ENCODE data around the gene ATP4A.

The ATP4A gene

DNA sequence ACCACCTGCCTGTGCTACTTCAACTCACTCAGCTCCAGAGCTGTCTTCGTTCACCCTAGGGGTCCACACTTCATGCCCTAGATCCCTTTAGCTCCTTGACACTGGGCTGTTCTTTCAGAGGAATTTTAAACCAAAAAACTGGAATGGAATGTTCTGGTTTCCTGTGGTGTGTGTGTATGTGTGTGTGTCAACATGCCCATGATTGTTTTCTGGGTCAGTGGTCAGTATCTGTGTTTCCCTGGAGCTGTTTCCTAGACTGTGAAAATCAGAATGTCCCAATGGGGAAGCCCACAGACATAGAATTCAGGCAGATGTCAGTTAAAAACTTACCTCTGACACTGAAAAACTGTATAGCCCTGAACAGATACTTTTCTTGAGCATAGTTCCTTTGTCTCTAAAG, 23.9 kb upstream of the ATP4A start:
- H3K4me3 Mint-ChIP-seq: no peak overlapping the region
- H3K36me3 Mint-ChIP-seq: no peaks in the 10 kb centered on the region
- ATAC-seq (ENCODE audit: low read depth): no peak
- H3K27ac Mint-ChIP-seq: no peak overlapping the region
- no peaks in the 10 kb centered on the region for H3K9me3 Mint-ChIP-seq
- peaks cover 12% of the 10 kb centered on the region for H3K27me3 Mint-ChIP-seq
- H3K4me1 Mint-ChIP-seq: no peaks in the 10 kb centered on the region
- no peak for DNase-seq (ENCODE audit: low spot score in 2 of 2)

DNA sequence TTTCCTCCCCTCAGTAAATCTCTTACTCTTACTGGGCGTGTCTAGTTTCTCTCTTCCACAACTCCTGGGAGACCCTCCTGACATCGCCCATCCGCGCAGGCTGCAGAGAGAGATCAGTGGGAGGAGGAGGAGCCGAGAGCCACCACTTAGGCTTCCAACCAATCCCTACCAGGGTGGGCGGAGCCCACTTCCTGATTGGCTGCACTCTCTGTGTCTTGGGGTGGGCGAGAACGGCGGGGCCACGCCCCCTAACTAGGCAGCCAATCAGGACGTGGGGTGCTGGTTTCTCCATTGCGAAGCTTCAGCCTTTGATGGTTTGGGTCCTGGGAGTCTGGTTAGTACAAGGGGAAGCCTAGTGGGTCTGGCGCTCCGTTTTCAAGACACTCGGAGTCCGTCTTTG, 22.4 kb upstream of the ATP4A start, which contains the start of gene PMIS2:
Gene PMIS2, plus strand, starts transcription at position 326 of the 400 bp plus-strand sequence. CDS start 87 bp downstream, outside the sequence.
- no peak for DNase-seq (ENCODE audit: low spot score in 2 of 2)
- Mint-ChIP-seq H3K4me3 (no peak within 1 kb of the TSS), H3K9me3 (no peaks in the 10 kb centered on the region), H3K36me3 (no peaks in the 10 kb centered on the region), H3K4me1 (no peaks in the 10 kb centered on the region), H3K27me3 (peaks cover 12% of the 10 kb centered on the region), H3K27ac (no peak within 1 kb of the TSS)
- ATAC-seq (ENCODE audit: low read depth): peak; percentile 42

DNA sequence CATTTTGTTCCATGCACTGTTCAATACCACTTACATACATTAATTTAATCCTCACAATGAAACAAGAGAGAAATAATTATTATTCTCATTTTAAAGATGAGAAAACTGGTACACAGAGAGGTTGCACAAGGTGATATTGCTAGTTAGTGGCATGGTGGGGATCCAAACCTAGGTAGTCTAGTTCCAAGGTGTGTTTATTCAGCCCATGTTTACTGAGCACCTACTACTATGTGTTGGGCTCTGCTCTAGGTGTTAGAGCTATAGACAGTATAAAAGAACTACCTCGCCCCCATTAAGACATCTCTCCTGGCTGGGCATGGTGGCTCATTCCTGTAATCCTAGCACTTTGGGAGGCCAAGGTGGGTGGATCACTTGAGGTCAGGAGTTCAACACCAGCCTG, 19.3 kb upstream of the ATP4A start:
- ATAC-seq (ENCODE audit: low read depth): no peak
- no peak overlapping the region for H3K27ac Mint-ChIP-seq

GRCh38 chr19:35578707-35579106, 15.2 kb upstream of the ATP4A start:
- ATAC-seq (ENCODE audit: low read depth): no peak

More for the DNA sequence above, 19.3 kb upstream of the ATP4A start:
- Mint-ChIP-seq H3K36me3 (peaks cover under 1% of the 10 kb centered on the region), H3K27me3 (peaks cover 14% of the 10 kb centered on the region), H3K9me3 (no peaks in the 10 kb centered on the region), H3K4me3 (no peak overlapping the region), H3K4me1 (no peaks in the 10 kb centered on the region)
- DNase-seq (ENCODE audit: low spot score in 2 of 2): no peak

DNA sequence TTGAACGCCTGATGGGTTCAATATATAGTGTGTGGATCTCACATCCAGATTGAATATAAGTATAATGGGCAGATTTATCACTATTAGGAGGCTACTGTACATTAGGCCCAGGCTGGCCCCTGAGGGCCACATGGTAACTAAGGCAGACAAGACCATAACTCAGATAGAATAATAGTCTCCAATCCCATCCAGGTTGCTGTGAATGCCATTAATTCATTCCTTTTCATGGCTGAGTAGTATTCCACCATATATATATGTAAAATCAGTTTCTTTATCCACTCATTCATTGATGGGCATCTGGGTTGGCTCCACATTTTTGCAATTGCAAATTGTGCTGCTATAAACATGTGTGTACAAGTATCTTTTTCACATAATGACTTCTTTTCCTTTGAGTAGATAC, 14.5 kb upstream of the ATP4A start:
- Mint-ChIP-seq H3K27me3 (peaks cover 12% of the 10 kb centered on the region), H3K9me3 (peaks cover 18% of the 10 kb centered on the region), H3K4me1 (no peaks in the 10 kb centered on the region), H3K36me3 (peaks cover 10% of the 10 kb centered on the region), H3K4me3 (no peak overlapping the region), H3K27ac (no peak overlapping the region)
- ATAC-seq (ENCODE audit: low read depth) (no peak), DNase-seq (ENCODE audit: low spot score in 2 of 2) (no peak)

More at GRCh38 chr19:35578707-35579106, 15.2 kb upstream of the ATP4A start:
- Mint-ChIP-seq H3K9me3 (peaks cover 17% of the 10 kb centered on the region), H3K27ac (no peak overlapping the region), H3K4me3 (no peak overlapping the region), H3K27me3 (peaks cover 11% of the 10 kb centered on the region), H3K36me3 (peaks cover 10% of the 10 kb centered on the region), H3K4me1 (no peaks in the 10 kb centered on the region)
- no peak for DNase-seq (ENCODE audit: low spot score in 2 of 2)

DNA sequence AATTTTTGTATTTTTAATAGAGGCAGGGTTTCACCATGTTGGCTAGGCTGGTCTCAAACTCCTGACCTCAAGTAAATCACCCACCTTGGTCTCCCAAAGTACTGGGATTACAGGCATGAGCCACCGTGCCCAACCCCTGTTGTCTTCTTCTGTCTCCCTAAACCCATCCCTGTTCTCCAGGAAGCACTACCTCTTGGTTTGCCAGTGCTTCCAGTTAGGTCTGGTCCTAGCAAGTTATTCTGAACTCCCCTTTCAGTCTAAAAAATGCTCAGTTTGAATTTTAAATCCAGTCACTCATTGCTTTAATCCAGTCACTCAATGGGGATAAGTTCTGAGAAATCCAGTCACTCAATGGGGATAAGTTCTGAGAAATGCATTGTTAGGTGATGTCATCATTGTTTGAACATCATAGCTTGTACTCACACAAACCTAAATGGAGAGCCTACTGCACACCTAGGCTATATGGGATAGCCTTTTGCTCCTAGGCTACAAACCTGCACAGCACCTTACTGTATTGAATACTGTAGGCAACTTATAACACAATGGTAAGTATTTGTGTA, 8.0 kb upstream of the ATP4A start:
- ATAC-seq (ENCODE audit: low read depth): no peak

DNA sequence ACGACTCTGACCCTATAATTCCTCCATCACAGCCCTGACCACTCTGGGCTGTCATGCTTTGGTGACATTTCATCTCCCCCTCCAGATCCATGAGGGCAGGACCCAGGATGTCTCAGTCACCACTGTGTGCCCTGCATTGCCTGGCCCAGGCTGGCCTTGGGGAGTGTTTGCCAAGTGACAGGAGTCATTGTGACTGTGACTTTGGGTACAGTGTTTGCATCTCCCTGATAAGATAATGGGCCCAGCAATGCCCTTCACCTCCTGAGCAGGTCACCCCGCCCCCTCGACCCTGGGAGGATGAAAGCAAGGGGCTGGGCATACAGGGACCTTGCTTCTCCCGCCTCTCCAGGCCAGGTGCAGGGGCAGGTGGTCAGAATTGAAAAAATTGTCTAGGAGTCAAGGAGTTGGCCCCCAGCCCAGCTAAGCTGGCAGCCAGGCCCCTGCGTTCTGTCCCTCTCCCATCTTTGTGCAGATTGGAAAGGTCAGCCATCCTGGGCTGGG, 5.9 kb upstream of the ATP4A start:
- no peak overlapping the region for H3K27ac Mint-ChIP-seq
- H3K4me1 Mint-ChIP-seq: no peaks in the 10 kb centered on the region
- H3K4me3 Mint-ChIP-seq: no peak overlapping the region
- H3K36me3 Mint-ChIP-seq: no peaks in the 10 kb centered on the region
- H3K27me3 Mint-ChIP-seq: peaks cover 26% of the 10 kb centered on the region
- ATAC-seq (ENCODE audit: low read depth) (no peak), DNase-seq (ENCODE audit: low spot score in 2 of 2) (no peak)
- H3K9me3 Mint-ChIP-seq: peaks cover 3% of the 10 kb centered on the region

More for the DNA sequence above, 8.0 kb upstream of the ATP4A start:
- no peaks in the 10 kb centered on the region for H3K4me1 Mint-ChIP-seq
- H3K27me3 Mint-ChIP-seq: peaks cover 23% of the 10 kb centered on the region
- H3K27ac Mint-ChIP-seq: no peak overlapping the region
- H3K36me3 Mint-ChIP-seq: peaks cover 2% of the 10 kb centered on the region
- no peak overlapping the region for H3K4me3 Mint-ChIP-seq
- DNase-seq (ENCODE audit: low spot score in 2 of 2): no peak
- peaks cover 13% of the 10 kb centered on the region for H3K9me3 Mint-ChIP-seq

- DNase-seq (ENCODE audit: low spot score in 2 of 2) (no peak), ATAC-seq (ENCODE audit: low read depth) (no peak)
- Mint-ChIP-seq H3K4me1 (peaks cover 3% of the 10 kb centered on the region), H3K27me3 (peaks cover 38% of the 10 kb centered on the region), H3K4me3 (no peak overlapping the region), H3K9me3 (no peaks in the 10 kb centered on the region), H3K27ac (no peak overlapping the region), H3K36me3 (peaks cover 2% of the 10 kb centered on the region)
Measured at GRCh38 chr19:35566738-35567137, 3.3 kb upstream of the ATP4A start.

DNA sequence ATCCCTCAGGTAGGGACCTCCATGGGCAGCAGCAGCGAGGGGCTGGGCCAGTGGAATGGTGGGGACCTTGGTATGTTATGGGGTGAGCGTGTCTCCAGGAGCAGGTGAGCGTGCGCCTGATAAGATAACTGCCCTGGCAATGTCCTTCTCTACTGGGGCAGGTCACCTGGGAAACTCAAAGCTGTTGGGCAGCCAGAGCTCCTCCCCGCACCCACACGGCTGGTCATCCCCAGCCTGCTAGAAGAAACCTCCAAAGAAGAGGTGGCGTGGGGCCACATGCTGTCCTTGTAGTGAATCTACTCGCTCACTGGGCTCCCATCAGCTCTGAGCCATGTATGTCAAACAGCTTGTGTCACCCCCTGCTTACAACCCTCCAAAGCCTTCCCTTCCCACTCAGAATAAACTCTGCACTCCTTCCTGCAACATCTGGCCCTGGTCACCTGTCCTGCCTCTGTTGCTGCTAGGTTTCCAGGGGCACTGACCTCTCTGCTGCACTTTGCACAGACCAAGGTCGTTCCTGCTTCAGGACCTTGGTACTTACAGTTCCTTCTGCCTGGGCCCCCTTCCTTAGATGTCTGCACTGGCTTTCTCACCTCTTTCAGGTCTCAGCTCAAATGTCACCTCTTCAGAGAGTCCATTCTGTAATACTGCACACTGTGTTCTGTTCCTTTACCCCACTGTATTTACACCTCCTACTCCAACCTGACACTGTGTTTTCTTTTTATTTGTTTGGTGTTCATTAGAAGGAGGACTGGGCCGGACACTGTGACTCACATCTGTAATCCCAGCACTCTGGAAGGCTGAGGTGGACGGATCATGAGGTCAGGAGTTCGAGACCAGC, 1.8 kb upstream of the ATP4A start:
- Mint-ChIP-seq H3K27me3 (peaks cover 37% of the 10 kb centered on the region), H3K9me3 (no peaks in the 10 kb centered on the region), H3K4me1 (peaks cover 7% of the 10 kb centered on the region), H3K36me3 (peaks cover 2% of the 10 kb centered on the region), H3K4me3 (no peak overlapping the region), H3K27ac (no peak overlapping the region)
- DNase-seq (ENCODE audit: low spot score in 2 of 2) (no peak), ATAC-seq (ENCODE audit: low read depth) (no peak)

DNA sequence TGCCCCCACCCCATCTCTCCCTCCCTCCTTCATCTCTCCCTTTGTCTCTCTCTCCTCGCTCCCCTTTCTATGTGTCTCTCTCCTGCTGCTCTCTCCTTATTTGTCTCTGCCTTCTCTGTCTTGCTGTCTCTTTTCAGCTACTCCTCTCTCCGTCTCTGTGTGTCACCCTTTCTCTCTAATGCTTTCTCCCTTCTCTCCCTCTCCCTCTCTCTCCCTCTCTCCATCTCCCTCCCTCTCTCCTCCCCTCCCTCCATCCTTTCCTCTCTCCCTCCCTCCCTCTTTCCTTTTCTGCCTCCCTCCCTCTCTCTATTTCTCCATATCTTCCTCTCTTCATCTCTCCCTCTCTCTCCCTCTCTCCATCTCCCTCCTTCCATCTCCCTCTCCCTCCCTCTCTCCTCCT, 682 bp downstream of the ATP4A start:
- H3K36me3 Mint-ChIP-seq: peaks cover 2% of the 10 kb centered on the region
- H3K27me3 Mint-ChIP-seq: peaks cover 39% of the 10 kb centered on the region
- no peaks in the 10 kb centered on the region for H3K9me3 Mint-ChIP-seq
- no peak overlapping the region for H3K4me3 Mint-ChIP-seq
- peaks cover 16% of the 10 kb centered on the region for H3K4me1 Mint-ChIP-seq
- no peak for DNase-seq (ENCODE audit: low spot score in 2 of 2)
- H3K27ac Mint-ChIP-seq: no peak overlapping the region
- no peak for ATAC-seq (ENCODE audit: low read depth)

- Mint-ChIP-seq H3K4me3 (no peak overlapping the region), H3K27ac (no peak overlapping the region), H3K9me3 (no peaks in the 10 kb centered on the region), H3K27me3 (peaks cover 38% of the 10 kb centered on the region), H3K4me1 (peaks cover 17% of the 10 kb centered on the region), H3K36me3 (peaks cover 2% of the 10 kb centered on the region)
- ATAC-seq (ENCODE audit: low read depth): no peak
- DNase-seq (ENCODE audit: low spot score in 2 of 2): no peak
Measured at GRCh38 chr19:35562336-35562735, 1.1 kb downstream of the ATP4A start.

GRCh38 chr19:35561436-35561835, 2.0 kb downstream of the ATP4A start:
- Mint-ChIP-seq H3K27ac (no peak overlapping the region), H3K9me3 (no peaks in the 10 kb centered on the region)

DNA sequence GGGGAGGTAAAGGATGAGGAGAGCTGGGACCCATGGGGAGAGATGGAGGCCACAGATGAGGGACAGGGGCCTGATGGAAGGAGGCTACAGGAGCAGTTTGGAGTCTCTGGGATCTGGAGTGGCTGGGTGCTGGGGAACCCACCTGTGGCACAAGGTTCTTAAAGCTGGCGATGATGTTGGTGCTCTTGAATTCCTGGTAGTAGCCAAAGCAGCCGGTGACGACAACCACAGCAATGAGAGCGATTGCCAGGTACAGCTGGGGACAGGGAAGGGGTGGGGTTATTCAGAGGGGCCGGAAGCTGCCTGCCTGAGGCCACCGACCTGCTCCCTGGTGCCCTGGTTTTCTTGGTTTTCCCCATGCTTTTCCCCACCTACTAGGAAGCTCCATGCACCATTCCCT, 2.8 kb downstream of the ATP4A start:
- no peak for DNase-seq (ENCODE audit: low spot score in 2 of 2)
- Mint-ChIP-seq H3K4me1 (peaks cover 19% of the 10 kb centered on the region), H3K27me3 (peaks cover 46% of the 10 kb centered on the region), H3K27ac (no peak overlapping the region), H3K4me3 (no peak overlapping the region), H3K9me3 (no peaks in the 10 kb centered on the region), H3K36me3 (peaks cover 4% of the 10 kb centered on the region)
- ATAC-seq (ENCODE audit: low read depth): no peak

More at GRCh38 chr19:35561436-35561835, 2.0 kb downstream of the ATP4A start:
- ATAC-seq (ENCODE audit: low read depth) (no peak), DNase-seq (ENCODE audit: low spot score in 2 of 2) (no peak)
- H3K4me3 Mint-ChIP-seq: no peak overlapping the region
- H3K27me3 Mint-ChIP-seq: peaks cover 39% of the 10 kb centered on the region
- H3K4me1 Mint-ChIP-seq: peaks cover 19% of the 10 kb centered on the region
- peaks cover 4% of the 10 kb centered on the region for H3K36me3 Mint-ChIP-seq

DNA sequence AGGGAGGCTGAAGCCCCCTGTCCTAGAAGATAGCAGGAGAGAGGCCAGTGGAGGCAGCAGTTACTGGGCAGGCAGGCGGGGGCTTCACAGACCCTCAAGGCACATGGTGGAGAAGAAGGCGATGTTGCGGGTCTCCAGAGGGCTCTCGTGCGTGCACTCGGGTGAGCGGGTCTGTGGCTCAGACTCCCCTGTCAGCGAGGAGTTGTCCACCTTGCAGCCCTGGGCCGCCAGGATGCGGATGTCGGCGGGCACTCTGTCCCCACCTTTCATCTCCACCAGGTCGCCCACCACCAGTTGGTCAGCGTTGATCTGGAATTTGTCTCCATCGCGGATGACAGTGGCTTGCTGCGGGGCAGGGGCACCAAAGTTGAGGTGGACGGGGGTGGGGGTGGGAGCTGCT, 3.2 kb downstream of the ATP4A start:
- Mint-ChIP-seq H3K4me1 (peaks cover 19% of the 10 kb centered on the region), H3K36me3 (peaks cover 4% of the 10 kb centered on the region), H3K27ac (no peak overlapping the region), H3K4me3 (no peak overlapping the region), H3K9me3 (no peaks in the 10 kb centered on the region), H3K27me3 (peaks cover 43% of the 10 kb centered on the region)
- DNase-seq (ENCODE audit: low spot score in 2 of 2): no peak
- ATAC-seq (ENCODE audit: low read depth): no peak
